Upper lobe of left lung (tissue), 4 donors: ENCODE data around the gene WRNIP1.

Experiments used
- EP300 ChIP-seq, 4 donors: sonication (generic); formaldehyde crosslinking; IDR thresholded peaks; one replicate each; pipeline ENCODE4 v1.5.1; 2017; ENCODE audit warnings: antibody characterized with exemption in 4 of 4, control low read depth in 2 of 4
- POLR2A ChIP-seq, 4 donors: fragments of 450-650 bp; IDR thresholded peaks; one replicate each; pipeline ENCODE4 v1.5.1; 2016 to 2017; ENCODE audit warnings: antibody characterized with exemption in 4 of 4, mild to moderate bottlenecking in 2 of 4
- TF ChIP-seq, protein P1 (sequence below), 6 experiments: fragments of 450-650 bp in 4 of 6; fragments of 200-600 bp in 2 of 6; sonication (generic) in 2 of 6; IDR thresholded peaks; one replicate each; pipeline ENCODE4 v1.5.1; 2016 to 2019; ENCODE audit warnings: antibody characterized with exemption in 6 of 6

DNA sequence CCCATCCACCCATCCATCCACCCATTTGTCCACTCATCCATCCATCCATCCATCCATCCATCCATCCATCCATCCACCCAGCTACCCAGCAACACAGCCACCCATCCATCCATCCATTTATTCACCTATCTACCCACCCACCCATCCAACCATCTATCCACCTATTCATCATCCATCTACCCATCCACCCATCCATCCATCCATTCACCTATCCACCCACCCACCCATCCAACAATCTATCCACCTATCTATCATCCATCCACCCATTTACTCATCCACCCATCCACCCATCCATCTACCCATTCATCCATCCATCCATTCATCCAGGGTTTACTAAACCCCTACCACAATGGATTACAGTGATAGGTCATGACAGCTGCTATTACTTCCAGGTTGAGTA is 69.1 kb downstream of the WRNIP1 start:
- TF ChIP-seq, protein P1, sequence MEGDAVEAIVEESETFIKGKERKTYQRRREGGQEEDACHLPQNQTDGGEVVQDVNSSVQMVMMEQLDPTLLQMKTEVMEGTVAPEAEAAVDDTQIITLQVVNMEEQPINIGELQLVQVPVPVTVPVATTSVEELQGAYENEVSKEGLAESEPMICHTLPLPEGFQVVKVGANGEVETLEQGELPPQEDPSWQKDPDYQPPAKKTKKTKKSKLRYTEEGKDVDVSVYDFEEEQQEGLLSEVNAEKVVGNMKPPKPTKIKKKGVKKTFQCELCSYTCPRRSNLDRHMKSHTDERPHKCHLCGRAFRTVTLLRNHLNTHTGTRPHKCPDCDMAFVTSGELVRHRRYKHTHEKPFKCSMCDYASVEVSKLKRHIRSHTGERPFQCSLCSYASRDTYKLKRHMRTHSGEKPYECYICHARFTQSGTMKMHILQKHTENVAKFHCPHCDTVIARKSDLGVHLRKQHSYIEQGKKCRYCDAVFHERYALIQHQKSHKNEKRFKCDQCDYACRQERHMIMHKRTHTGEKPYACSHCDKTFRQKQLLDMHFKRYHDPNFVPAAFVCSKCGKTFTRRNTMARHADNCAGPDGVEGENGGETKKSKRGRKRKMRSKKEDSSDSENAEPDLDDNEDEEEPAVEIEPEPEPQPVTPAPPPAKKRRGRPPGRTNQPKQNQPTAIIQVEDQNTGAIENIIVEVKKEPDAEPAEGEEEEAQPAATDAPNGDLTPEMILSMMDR (IDR thresholded peaks at IDR 0.05), result no peak
- no peak for TF ChIP-seq POLR2A (IDR thresholded peaks at IDR 0.05)
- TF ChIP-seq EP300 (IDR thresholded peaks at IDR 0.05), result no peak
